ENCODE measurements around the gene KRIT1.

DNA sequence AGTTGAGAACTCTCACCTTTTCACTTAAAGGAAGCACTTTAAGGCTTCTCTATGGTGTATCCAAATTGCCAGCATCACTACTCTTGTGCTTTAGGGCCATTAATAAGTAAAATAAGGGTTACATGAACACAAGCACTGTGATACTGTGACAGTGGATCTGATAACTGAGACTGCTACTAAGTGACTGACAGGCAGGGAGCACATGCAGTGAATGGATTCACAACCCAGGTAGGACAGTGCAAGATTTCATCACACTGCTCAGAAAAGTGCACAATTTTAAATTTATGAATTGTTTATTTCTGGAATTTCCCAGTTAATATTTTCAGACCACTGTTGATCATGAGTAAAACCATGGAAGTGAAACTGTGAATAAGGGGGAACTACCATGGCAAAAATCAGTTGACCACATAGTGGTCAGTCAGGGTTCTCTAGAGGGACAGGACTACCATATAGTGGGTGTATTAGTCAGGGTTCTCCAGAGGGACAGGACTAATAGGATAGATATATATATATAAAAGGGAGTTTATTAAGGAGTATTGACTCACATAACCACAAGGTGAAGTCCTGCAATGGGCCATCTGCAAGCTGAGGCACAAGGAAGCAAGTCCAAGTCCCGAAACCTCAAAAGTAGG, 90.5 kb downstream of the KRIT1 start:
- TF ChIP-seq, protein P1, sequence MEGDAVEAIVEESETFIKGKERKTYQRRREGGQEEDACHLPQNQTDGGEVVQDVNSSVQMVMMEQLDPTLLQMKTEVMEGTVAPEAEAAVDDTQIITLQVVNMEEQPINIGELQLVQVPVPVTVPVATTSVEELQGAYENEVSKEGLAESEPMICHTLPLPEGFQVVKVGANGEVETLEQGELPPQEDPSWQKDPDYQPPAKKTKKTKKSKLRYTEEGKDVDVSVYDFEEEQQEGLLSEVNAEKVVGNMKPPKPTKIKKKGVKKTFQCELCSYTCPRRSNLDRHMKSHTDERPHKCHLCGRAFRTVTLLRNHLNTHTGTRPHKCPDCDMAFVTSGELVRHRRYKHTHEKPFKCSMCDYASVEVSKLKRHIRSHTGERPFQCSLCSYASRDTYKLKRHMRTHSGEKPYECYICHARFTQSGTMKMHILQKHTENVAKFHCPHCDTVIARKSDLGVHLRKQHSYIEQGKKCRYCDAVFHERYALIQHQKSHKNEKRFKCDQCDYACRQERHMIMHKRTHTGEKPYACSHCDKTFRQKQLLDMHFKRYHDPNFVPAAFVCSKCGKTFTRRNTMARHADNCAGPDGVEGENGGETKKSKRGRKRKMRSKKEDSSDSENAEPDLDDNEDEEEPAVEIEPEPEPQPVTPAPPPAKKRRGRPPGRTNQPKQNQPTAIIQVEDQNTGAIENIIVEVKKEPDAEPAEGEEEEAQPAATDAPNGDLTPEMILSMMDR (conservative IDR thresholded peaks at IDR 0.05) = no peak
- TF ChIP-seq ZFX (IDR thresholded peaks at IDR 0.05) = no peak
